HepG2 (cell line): Measurements from ENCODE around the gene ITGA7.

Experiments used
- AKNA ChIP-seq: sonication (generic); formaldehyde crosslinking; IDR thresholded peaks from 2 replicates; pipeline ENCODE4 v1.4.0; 2020; ENCODE audit warnings: missing genetic modification reagents, borderline replicate concordance
- BRD4 ChIP-seq: sonication (generic); formaldehyde crosslinking; IDR thresholded peaks from 2 replicates; pipeline ENCODE4 v1.4.0; 2020; ENCODE audit warnings: missing genetic modification reagents
- CBX1 ChIP-seq: IDR thresholded peaks from one replicate; pipeline ENCODE4 v1.6.1; 2016; ENCODE audit warnings: antibody characterized with exemption, low read depth
- CTCF ChIP-seq: sonication (generic); formaldehyde crosslinking; IDR thresholded peaks from 2 replicates; pipeline ENCODE4 v1.5.0; 2020; ENCODE audit warnings: mild to moderate bottlenecking, missing genetic modification reagents, moderate library complexity
- EZH2 ChIP-seq: conservative IDR thresholded peaks from 2 replicates; pipeline ENCODE4 v1.6.1; 2012; ENCODE audit warnings: mild to moderate bottlenecking, low read depth, low read length, moderate library complexity
- HINFP ChIP-seq: sonication (generic); formaldehyde crosslinking; IDR thresholded peaks from 2 replicates; pipeline ENCODE4 v1.4.0; 2020; ENCODE audit warnings: low read depth, mild to moderate bottlenecking, missing genetic modification reagents
- HMG20A ChIP-seq: IDR thresholded peaks from 2 replicates; pipeline ENCODE4 v1.6.1; 2016; ENCODE audit warnings: borderline replicate concordance
- PCBP2 ChIP-seq: fragments of 200-400 bp; formaldehyde crosslinking; optimal IDR thresholded peaks from 2 replicates; pipeline ENCODE3; 2018; ENCODE audit warnings: low read length, low read depth; ENCODE audit not compliant: poor library complexity, severe bottlenecking
- SMARCC2 ChIP-seq: fragments of 450-650 bp; IDR thresholded peaks from 2 replicates; pipeline ENCODE4 v1.6.1; 2017; ENCODE audit warnings: antibody characterized with exemption, mild to moderate bottlenecking
- STAT5B ChIP-seq: sonication (generic); formaldehyde crosslinking; IDR thresholded peaks from 2 replicates; pipeline ENCODE4 v1.4.0; 2020; ENCODE audit warnings: missing genetic modification reagents
- YY1 ChIP-seq: IDR thresholded peaks from 2 replicates; pipeline ENCODE4 v1.6.1; 2011; ENCODE audit warnings: low read length, low read depth, moderate library complexity, mild to moderate bottlenecking; ENCODE audit not compliant: insufficient read depth, insufficient replicate concordance
- ZNF317 ChIP-seq: sonication (generic); formaldehyde crosslinking; IDR thresholded peaks from 2 replicates; pipeline ENCODE4 v1.5.0; 2020; ENCODE audit warnings: mild to moderate bottlenecking, missing genetic modification reagents
- ZNF432 ChIP-seq: sonication (generic); formaldehyde crosslinking; IDR thresholded peaks from 2 replicates; pipeline ENCODE4 v1.5.0; 2020; ENCODE audit warnings: missing genetic modification reagents, mild to moderate bottlenecking, borderline replicate concordance

GRCh38 chr12:55736076-55736475 is 28.4 kb upstream of the ITGA7 start:
- TF ChIP-seq HINFP (CRISPR knock-in tag) (no peak), CBX1 (no peak), ZNF432 (CRISPR knock-in tag) (no peak), SMARCC2 (no peak), AKNA (CRISPR knock-in tag) (no peak), STAT5B (CRISPR knock-in tag) (no peak), BRD4 (CRISPR knock-in tag) (no peak), HMG20A (CRISPR knock-in tag) (no peak), PCBP2 (no peak), CTCF (CRISPR knock-in tag) (no peak), YY1 (no peak), EZH2 (no peak), ZNF317 (CRISPR knock-in tag) (no peak)
